SKM-1 (cell line): ENCODE measurements around the gene KLRC4.
"Not testable (repeated sequence)": the region's sequence is repeated elsewhere in the genome, so short reads cannot be mapped to it uniquely, and the experiment has no call there.

Experiments used
- DNase-seq: peaks from one replicate; lab custom pipeline; 2025; ENCODE audit not compliant: unreplicated experiment; lab: John Stamatoyannopoulos, UW

The KLRC4 gene

GRCh38 chr12:10409392-10409791, at the start of gene KLRC4:
Gene KLRC4 (minus strand): TSS chr12:10409757. CDS start chr12:10409575, 182 bp downstream.
- no peak for DNase-seq

DNA sequence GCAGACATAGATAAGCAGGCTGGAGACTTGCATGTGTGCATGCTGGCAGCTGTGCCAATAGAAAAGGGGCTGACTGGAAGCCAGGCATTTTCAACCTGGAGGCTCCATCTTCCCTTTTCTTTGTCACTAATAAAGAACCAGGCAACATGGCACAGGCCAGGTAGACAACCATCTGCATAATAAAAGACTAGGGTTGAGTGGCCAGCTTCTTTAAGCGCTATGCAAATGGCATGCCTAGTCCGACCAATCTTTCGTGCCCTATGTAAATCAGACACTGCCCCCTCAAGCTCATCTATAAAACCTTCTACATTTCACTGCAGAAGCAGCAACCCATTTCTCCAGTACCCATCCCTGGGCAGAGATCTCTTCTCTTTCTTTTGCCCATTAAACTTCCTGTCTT, 48.2 kb upstream of the KLRC4 start:
- DNase-seq = no peak

DNA sequence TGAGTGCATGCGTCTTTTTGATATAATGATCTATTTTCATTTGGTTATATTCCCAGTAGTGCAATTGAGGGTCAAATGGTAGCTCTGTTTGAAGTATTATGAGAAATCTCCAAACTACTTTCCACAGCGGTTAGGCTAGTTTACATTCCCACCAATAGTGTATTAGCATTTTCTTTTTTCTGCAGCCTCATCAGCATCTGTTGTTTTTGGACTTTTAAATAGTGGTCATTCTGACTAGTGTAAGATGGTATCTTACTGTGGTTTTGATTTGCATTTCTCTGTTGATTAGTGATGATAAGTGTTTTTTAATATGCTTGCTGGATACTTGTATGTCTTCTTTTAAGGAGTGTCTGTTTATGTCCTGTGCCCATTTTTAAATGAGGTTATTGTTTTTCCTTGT, 47.3 kb upstream of the KLRC4 start:
- no peak for DNase-seq

DNA sequence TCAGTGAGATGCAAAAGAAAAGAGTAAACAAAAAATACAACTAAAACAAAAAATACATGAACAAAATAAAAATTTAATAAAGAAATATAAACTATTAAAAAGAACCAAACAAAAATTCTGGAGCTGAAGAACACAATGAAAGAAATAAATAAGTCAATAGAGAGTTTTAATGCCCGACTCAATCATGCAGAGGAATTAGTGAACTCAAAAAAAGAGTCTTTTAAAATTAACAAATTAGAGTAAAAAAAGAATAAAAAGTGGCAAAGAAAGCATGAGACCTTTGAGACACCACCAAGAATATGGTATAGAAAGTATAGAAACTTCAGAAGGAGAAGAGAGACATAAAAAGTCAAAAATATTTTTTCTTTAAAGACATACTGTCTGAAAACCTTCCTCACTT, 46.2 kb upstream of the KLRC4 start:
- no peak for DNase-seq

- no peak for DNase-seq
Measured at GRCh38 chr12:10454531-10454930, 45.0 kb upstream of the KLRC4 start.

DNA sequence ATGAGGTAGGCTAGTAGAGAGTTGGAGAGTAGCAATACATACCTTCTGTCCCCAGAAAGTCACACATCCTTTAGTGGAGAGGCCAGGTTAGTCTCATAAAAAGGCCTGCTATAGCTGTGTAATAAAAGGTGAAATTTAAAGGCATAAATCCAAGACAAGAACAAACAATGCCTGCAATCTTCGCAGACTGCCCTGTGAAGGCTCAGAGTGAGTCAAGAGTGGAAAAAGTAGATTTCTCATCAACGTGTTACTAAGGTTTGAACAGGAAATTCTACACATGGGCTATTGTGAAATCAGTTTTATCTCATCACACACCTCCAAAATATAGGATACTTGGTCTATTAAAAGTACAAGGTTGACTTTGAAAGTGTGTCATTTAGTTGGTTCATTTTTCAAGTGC, 43.6 kb upstream of the KLRC4 start, which contains the start of gene KLRC1:
KLRC1 (minus strand) TSS at position 222 of the 400 bp plus-strand sequence. CDS start 2,221 bp downstream, outside the sequence.
- no peak for DNase-seq

DNA sequence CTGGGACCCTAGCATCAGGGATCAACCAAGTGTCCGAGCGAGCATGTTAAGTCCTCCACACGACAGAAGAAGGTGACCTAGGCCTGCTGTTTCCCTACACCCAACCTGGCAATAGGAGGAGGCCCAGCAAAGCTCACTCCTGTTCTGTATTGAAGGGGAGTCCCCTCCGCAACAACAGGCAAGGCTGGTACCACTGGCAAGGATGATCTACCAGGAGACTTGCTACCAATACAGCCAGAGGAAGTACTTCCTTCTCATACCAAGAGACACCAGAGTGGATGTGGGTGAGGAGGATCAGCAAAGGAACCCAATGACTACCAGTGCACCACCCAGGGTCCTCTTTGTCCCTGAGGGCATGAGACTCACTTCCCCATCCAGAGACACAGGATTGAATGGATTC, 38.7 kb upstream of the KLRC4 start:
- no peak for DNase-seq

- DNase-seq = not testable (repeated sequence)
Measured at GRCh38 chr12:10446052-10446451, 36.5 kb upstream of the KLRC4 start.

DNA sequence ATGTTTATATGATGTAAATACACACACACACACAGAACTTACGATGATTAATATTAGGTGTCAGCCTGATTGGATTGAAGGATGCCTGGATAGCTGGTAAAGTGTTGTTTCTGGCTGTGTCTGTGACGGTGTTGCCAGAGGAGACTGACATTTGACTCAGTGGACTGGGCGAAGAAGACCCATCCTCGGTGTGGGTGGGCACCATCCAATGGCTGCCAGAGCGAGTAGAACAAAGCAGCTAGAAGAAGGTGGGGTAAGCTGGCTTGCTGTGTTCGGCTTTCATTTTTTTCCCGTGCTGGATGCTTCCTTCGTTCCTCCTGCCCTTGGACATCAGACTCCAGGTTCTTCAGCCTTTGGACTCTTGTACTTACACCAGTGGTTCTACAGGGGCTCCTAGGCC, 31.6 kb upstream of the KLRC4 start:
- DNase-seq = not testable (repeated sequence)

DNA sequence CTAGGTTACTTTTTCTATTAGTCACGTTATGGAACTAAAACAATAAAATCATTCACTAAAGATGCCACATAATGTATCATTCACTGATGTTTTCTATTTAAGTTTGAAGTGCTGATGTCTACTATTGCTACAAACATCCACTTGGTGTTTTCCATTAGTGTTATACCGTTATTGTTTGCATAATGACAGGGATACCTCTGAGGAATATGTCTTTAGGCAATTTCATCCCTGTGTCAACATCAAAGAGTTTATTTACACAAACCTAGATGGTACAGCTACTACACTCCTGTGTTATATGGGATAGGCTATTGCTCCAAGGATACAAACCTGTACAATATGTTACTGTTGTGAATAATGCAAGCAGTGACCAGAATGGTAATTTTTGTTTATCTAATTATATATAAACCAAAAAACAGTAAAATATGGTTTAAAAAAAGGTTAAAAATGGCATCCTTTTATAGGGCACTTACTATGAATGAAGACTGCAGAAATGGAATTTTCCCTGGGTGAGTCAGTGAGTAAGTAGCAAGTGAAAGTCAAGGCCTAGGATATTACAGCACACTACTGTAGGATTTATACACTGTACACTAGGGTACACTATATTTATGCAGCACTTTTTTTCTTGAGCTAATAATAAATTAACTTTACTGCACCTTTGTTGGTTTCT, 30.2 kb upstream of the KLRC4 start:
- not testable (repeated sequence) for DNase-seq

GRCh38 chr12:10437601-10438000, 28.0 kb upstream of the KLRC4 start:
- DNase-seq = not testable (repeated sequence)

DNA sequence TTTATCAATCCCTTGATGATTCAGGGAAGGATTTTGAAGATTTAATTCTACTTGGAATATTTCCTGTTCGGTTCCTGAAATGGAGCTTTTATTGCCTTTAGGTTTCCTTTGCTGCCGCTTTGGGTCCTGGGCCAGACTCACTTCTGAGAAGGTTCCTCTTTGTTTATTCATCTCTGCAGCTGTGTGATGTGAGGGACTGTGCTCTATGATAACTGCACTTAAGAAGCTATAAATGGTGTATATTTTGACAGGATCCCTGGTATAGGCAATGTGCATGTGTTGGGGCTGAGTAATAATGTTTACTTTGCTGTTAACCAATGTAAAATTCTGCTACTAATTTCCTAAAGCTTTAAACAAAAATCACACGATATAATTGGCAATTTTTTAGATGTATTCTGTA, 26.3 kb upstream of the KLRC4 start, which contains the start of gene KLRC2:
KLRC2 (minus strand) TSS at position 195 of the 400 bp plus-strand sequence; CDS start at position 171, 24 bp downstream.
- DNase-seq = not testable (repeated sequence)

DNA sequence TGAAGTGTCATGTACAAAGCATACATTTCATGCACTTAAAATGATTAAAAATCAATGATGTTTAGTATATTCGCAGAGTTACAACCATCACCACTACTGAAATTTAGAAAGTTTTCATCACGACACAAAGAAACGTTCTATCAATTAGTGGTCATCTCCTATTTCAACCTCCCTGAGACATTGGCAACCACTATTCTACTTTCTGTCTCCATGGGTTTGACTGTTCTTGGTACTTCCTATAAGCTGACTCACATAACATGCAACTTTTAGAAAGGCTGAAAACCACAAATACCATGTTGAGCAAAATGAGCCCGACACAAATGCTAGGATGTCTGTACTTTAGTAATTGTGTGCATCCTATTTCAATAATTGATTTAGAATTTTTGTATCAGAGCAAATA, 21.1 kb upstream of the KLRC4 start:
- DNase-seq = not testable (repeated sequence)

GRCh38 chr12:10425938-10426337, 16.4 kb upstream of the KLRC4 start:
- not testable (repeated sequence) for DNase-seq

- not testable (repeated sequence) for DNase-seq
Measured at GRCh38 chr12:10424260-10424899, 14.8 kb upstream of the KLRC4 start.

DNA sequence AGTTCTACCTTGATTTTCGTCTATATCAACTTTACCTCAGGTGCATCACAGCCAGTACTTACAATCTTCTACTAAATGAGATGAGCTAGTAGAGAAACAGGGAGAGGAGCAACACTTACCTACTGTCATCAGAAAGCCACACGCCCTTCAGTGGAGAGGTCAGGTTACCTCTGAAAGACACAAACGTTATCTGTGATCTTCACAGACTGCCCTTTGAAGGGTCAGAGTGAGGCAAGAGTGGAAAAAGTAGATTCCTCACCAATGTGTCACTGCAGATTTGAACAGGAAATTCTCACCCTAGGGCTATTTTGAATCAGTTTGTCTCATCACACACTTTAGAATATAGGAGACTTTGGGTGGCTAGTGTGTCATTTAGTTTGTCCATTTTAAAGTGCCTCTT, 12.6 kb upstream of the KLRC4 start:
- not testable (repeated sequence) for DNase-seq

GRCh38 chr12:10420334-10420733, 10.8 kb upstream of the KLRC4 start, which contains the start of gene KLRC3:
Gene KLRC3 (minus strand): TSS chr12:10420595. CDS start chr12:10420550, 45 bp downstream.
- not testable (repeated sequence) for DNase-seq

- no peak for DNase-seq
Measured at GRCh38 chr12:10408842-10409241, 715 bp downstream of the KLRC4 start.

- no peak for DNase-seq
Measured at GRCh38 chr12:10406725-10407124, 2.8 kb downstream of the KLRC4 start.

DNA sequence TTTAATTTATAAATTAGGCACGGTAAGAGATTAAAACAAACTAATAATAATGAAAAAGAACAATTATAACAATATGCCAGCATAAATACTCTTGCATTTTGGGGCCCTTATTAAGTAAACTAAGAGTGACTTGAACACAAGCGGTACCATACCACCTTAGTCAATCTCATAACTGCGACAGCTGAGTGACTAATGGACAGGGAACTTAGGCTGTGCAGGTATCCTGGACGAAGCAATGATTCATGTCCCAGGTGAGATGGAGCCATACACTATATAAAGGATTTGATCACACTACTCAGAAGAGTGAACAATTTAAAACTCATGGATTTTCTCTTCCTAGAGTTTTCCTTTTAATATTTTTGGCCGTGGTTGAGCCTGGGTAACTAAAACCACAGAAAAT, 4.3 kb downstream of the KLRC4 start:
- DNase-seq = no peak

GRCh38 chr12:10404798-10405197, 4.8 kb downstream of the KLRC4 start:
- DNase-seq = no peak

- DNase-seq = no peak
Measured at GRCh38 chr12:10400829-10401228, 8.7 kb downstream of the KLRC4 start.
